Epithelial cell of proximal tubule (primary cell): ENCODE measurements around the gene RANBP17. TPM values are rescaled to one million over a fixed set of nuclear protein-coding genes. Genes with fewer than 3 reads are reported as not detected.

ENCODE experiments used
- DNase-seq: peaks from one replicate; pipeline ENCODE4 v3.0.0-alpha.2; 2011; ENCODE audit warnings: low read depth
- H3K4me3 ChIP-seq: 2 replicates; pipeline ENCODE4 v1.5.1; 2011; ENCODE audit warnings: low read depth, mild to moderate bottlenecking, low read length
- total RNA-seq: library from RNA; depleted of rRNA; stranded (reverse); fragments of >200 nt; gene quantifications from 2 replicates; pipeline ENCODE4 v1.2.3, GENCODE V29; 2015
- TF ChIP-seq, protein P1 (sequence below): conservative IDR thresholded peaks from 2 replicates; pipeline ENCODE4 v1.5.1; 2012; ENCODE audit warnings: low read depth, mild to moderate bottlenecking, low read length

Gene RANBP17
- total RNA-seq, 1 donor from 2014 or later, result 15.0 TPM

DNA sequence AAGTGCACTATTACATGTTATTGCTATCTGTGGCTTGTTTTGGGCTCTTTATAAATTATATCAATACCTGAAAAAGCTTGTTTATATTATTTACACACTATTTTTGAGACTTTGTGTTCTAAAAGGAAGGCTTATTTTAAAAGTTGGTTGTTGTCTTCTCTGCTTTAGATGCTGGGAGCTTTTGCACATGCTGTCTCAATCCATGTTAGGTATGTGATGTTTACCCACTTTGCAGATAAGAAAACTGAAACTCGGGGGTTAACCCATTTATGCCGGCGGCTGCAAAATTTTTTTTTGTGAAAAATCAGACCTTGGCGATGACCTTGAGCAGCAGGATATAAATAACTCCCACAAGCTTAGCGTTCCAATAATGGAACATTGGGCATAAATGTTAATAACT, 212.9 kb downstream of the RANBP17 start:
- TF ChIP-seq, protein P1, sequence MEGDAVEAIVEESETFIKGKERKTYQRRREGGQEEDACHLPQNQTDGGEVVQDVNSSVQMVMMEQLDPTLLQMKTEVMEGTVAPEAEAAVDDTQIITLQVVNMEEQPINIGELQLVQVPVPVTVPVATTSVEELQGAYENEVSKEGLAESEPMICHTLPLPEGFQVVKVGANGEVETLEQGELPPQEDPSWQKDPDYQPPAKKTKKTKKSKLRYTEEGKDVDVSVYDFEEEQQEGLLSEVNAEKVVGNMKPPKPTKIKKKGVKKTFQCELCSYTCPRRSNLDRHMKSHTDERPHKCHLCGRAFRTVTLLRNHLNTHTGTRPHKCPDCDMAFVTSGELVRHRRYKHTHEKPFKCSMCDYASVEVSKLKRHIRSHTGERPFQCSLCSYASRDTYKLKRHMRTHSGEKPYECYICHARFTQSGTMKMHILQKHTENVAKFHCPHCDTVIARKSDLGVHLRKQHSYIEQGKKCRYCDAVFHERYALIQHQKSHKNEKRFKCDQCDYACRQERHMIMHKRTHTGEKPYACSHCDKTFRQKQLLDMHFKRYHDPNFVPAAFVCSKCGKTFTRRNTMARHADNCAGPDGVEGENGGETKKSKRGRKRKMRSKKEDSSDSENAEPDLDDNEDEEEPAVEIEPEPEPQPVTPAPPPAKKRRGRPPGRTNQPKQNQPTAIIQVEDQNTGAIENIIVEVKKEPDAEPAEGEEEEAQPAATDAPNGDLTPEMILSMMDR, result no peak
- no peak overlapping the region for H3K4me3 ChIP-seq
- DNase-seq, result no peak

DNA sequence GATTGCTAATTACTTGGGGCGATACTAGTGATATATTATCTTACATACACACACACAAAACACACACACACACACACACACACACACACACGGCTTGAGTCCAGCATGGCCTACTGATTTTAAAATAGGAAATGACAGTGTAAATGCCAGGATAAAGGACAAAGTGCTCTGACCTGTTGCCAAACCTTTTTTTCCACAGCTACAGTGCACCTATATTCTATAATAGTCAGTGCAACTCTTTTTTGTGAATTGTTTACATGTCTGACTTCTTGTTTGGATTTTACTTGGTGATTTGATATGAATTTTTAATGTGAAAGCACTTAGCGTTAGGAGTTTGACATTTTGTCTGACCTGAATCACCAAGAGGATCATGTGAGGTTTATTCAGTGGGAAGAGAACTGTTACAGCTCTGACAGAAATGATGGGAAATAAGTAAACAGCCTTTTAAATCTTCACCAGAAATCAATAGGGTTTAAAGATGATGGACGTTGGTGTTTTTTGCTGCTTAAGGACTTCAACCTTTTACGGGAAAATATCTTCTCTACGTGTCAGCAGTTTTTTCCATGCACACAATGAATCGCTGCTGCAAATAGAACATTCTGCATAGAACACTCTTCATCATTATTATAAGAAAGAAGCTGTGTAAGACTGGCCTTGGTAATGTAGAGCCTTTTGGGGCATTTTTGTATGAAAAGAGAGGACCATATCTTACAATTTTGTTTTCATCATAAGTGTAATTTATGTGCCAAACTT, 218.5 kb downstream of the RANBP17 start:
- TF ChIP-seq, protein P1, result no peak
- no peak for DNase-seq
- H3K4me3 ChIP-seq, result no peak overlapping the region

DNA sequence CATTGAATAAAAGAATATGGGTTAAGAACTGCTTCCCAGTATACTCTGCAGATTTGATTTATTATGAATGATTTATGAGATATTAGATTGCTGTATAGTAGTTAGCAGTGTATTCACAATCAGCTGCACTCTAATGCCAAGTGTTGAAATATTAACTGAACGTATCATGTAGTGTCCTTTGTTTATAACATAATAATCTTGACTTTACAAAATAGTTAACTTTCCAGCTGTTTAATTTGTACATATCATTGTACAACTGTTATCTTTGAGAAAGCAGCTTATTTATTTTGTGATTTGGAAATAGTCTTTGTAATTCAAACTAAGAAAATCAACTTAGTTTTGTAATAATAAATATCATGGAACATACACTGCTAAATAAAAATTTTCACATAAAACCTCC, 219.5 kb downstream of the RANBP17 start:
- no peak for DNase-seq
- H3K4me3 ChIP-seq, result no peak overlapping the region
- TF ChIP-seq, protein P1, result no peak

GRCh38 chr5:171092194-171092593, 230.4 kb downstream of the RANBP17 start:
- no peak overlapping the region for H3K4me3 ChIP-seq
- no peak for DNase-seq
- TF ChIP-seq, protein P1, result no peak

- DNase-seq, result no peak
- no peak overlapping the region for H3K4me3 ChIP-seq
- TF ChIP-seq, protein P1, result no peak
These were observed 231.8 kb downstream of the RANBP17 start for GRCh38 chr5:171093598-171093997.

DNA sequence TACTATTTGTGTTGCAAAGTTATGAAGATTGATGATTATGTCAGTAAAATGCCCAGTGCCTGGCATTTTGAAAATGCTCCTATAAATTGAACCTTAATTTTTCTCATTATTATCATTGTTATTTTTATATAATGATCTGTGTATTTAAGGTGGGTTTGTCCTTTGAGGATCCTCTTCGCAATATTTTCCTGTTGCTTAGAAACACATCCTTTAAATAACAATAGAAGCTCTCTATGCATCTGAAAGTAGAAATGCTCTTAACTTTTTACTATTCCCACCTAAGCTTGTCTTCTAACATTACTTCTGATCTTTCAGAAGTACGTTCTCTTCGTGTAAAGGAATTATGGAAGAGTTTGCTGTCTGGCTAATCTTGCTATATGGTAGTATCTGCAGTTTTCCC, 232.5 kb downstream of the RANBP17 start:
- TF ChIP-seq, protein P1, result no peak
- DNase-seq, result no peak
- no peak overlapping the region for H3K4me3 ChIP-seq
